H1 (cell line): Measurements from ENCODE around the gene GIGYF2. TPM values are rescaled to one million over a fixed set of nuclear protein-coding genes. Genes with fewer than 3 reads are reported as not detected.

Experiments used
- CTCF ChIA-PET: fragments of 300-600 bp; sonication (Branson Sonifier 250); formaldehyde crosslinking; loops from one replicate; lab custom pipeline; 2021; ENCODE audit not compliant: partially characterized antibody; lab: Charles Lee
- POLR2A ChIA-PET: fragments of 300-600 bp; sonication (Branson Sonifier 250); formaldehyde crosslinking; loops from one replicate; lab custom pipeline; 2021; ENCODE audit warnings: inconsistent platforms; ENCODE audit not compliant: partially characterized antibody; lab: Charles Lee
- DNase-seq, 2 experiments: peaks; one replicate each; pipeline versions ENCODE4 v3.0.0 to v3.0.0-alpha.2; 2010 to 2022; ENCODE audit warnings: low spot score in 2 of 2, low read depth in 1 of 2, mixed read lengths in 1 of 2
- FAIRE-seq: peaks from 2 replicates; lab custom pipeline; 2011; peaks lifted over from hg19 to GRCh38; lab: Jason Lieb, UNC
- H2AFZ ChIP-seq: 2 replicates; pipeline ENCODE4 v1.8.1; 2012; ENCODE audit warnings: low read length, inconsistent platforms
- H2AK5ac ChIP-seq: 2 replicates; pipeline ENCODE4 v1.6.1; 2013; ENCODE audit warnings: low read depth, low read length
- H2BK120ac ChIP-seq: replicated peaks from 2 replicates; pipeline ENCODE3; 2013; ENCODE audit warnings: low read depth, low read length, inconsistent platforms
- H2BK12ac ChIP-seq: 2 replicates; pipeline ENCODE4 v1.6.1; 2013; ENCODE audit warnings: low read depth, low read length
- H2BK15ac ChIP-seq: 2 replicates; pipeline ENCODE4 v1.6.1; 2013; ENCODE audit warnings: low read length
- H2BK20ac ChIP-seq: 2 replicates; pipeline ENCODE4 v1.6.1; 2013; ENCODE audit warnings: low read length
- H2BK5ac ChIP-seq: 2 replicates; pipeline ENCODE4 v1.6.1; 2013; ENCODE audit warnings: low read depth, low read length
- H3K14ac ChIP-seq: 2 replicates; pipeline ENCODE4 v1.6.1; 2013; ENCODE audit warnings: inconsistent platforms; ENCODE audit not compliant: insufficient read length
- H3K18ac ChIP-seq: 2 replicates; pipeline ENCODE4 v1.6.1; 2013; ENCODE audit warnings: low read length; ENCODE audit errors: extremely low read depth
- H3K23ac ChIP-seq: 2 replicates; pipeline ENCODE4 v1.6.1; 2013; ENCODE audit warnings: inconsistent platforms; ENCODE audit not compliant: insufficient read length
- H3K23me2 ChIP-seq: 2 replicates; pipeline ENCODE4 v1.6.1; 2013; ENCODE audit warnings: low read depth, low read length
- H3K27ac ChIP-seq: 2 replicates; pipeline ENCODE4 v1.6.1; 2011; ENCODE audit warnings: low read depth, low read length, inconsistent platforms
- H3K27me3 ChIP-seq, 4 experiments: replicated peaks in 1 of 4; 1 replicate in 1 of 4; 2 replicates in 3 of 4; pipeline versions ENCODE4 v1.6.1 to v1.8.1; 2011 to 2013; ENCODE audit warnings: low read length in 3 of 4, mild to moderate bottlenecking in 3 of 4, inconsistent platforms in 2 of 4, mixed read lengths in 2 of 4, moderate library complexity in 1 of 4; ENCODE audit not compliant: control insufficient read depth in 3 of 4, insufficient read depth in 3 of 4; ENCODE audit errors: extremely low read depth in 1 of 4
- H3K36me3 ChIP-seq, 4 experiments: 2 replicates each; pipeline versions ENCODE4 v1.6.1 to v1.8.1; 2011 to 2013; ENCODE audit warnings: mild to moderate bottlenecking in 4 of 4, low read length in 3 of 4, moderate library complexity in 2 of 4, control low read depth in 1 of 4, inconsistent platforms in 1 of 4; ENCODE audit not compliant: insufficient read depth in 4 of 4, control insufficient read depth in 2 of 4
- H3K4ac ChIP-seq: replicated peaks from 2 replicates; pipeline ENCODE3; 2013; ENCODE audit warnings: low read length, low read depth, mixed read lengths, inconsistent platforms; ENCODE audit not compliant: insufficient read length
- H3K4me1 ChIP-seq, 4 experiments: replicated peaks in 1 of 4; 1 replicate in 1 of 4; 2 replicates in 3 of 4; pipeline versions ENCODE4 v1.6.1 to v1.8.1; 2011 to 2013; ENCODE audit warnings: low read length in 3 of 4, inconsistent platforms in 2 of 4, mixed read lengths in 1 of 4; ENCODE audit not compliant: insufficient read depth in 4 of 4, control insufficient read depth in 3 of 4
- H3K4me2 ChIP-seq, 2 experiments: 2 replicates each; pipeline versions ENCODE4 v1.6.1 to v1.8.1; 2011 to 2013; ENCODE audit warnings: low read depth in 2 of 2, low read length in 2 of 2, control low read depth in 1 of 2, inconsistent platforms in 1 of 2, mild to moderate bottlenecking in 1 of 2; ENCODE audit not compliant: insufficient read depth in 1 of 2
- H3K4me3 ChIP-seq, 4 experiments: fragments of 200-600, 300-600 bp in 1 of 4; sonication (generic), shearing (Covaris generic), sonication (Bioruptor Twin) in 1 of 4; 2 replicates each; pipeline versions ENCODE4 v1.5.1 to v1.8.1; 2011 to 2016; ENCODE audit warnings: low read length in 4 of 4, low read depth in 3 of 4, control low read depth in 2 of 4, inconsistent platforms in 2 of 4, mild to moderate bottlenecking in 2 of 4, mixed read lengths in 1 of 4, moderate library complexity in 1 of 4; ENCODE audit not compliant: insufficient read depth in 2 of 4; ENCODE audit errors: extremely low read depth in 1 of 4
- H3K56ac ChIP-seq: replicated peaks from 2 replicates; pipeline ENCODE3; 2013; ENCODE audit warnings: low read depth, mild to moderate bottlenecking, mixed read lengths, low read length, inconsistent platforms; ENCODE audit not compliant: insufficient read length
- H3K79me1 ChIP-seq: 2 replicates; pipeline ENCODE4 v1.6.1; 2013; ENCODE audit warnings: low read depth, low read length, control low read depth
- H3K79me2 ChIP-seq, 2 experiments: 2 replicates each; pipeline versions ENCODE4 v1.6.1 to v1.8.1; 2012 to 2013; ENCODE audit warnings: low read length in 2 of 2, mild to moderate bottlenecking in 2 of 2, inconsistent platforms in 1 of 2; ENCODE audit not compliant: insufficient read depth in 2 of 2, control insufficient read depth in 1 of 2
- H3K9ac ChIP-seq, 4 experiments: replicated peaks in 1 of 4; 1 replicate in 1 of 4; 2 replicates in 3 of 4; pipeline versions ENCODE4 v1.6.1 to v1.8.1; 2011 to 2013; ENCODE audit warnings: low read depth in 3 of 4, low read length in 3 of 4, control low read depth in 2 of 4, mild to moderate bottlenecking in 2 of 4, moderate library complexity in 2 of 4, inconsistent platforms in 1 of 4; ENCODE audit errors: extremely low read depth in 1 of 4
- H3K9me3 ChIP-seq, 2 experiments: 2 replicates each; pipeline versions ENCODE4 v1.6.1 to v1.8.1; 2012 to 2013; ENCODE audit warnings: mild to moderate bottlenecking in 2 of 2, moderate library complexity in 2 of 2, control low read depth in 1 of 2, inconsistent platforms in 1 of 2, low read depth in 1 of 2, low read length in 1 of 2, mixed read lengths in 1 of 2; ENCODE audit not compliant: insufficient read depth in 2 of 2
- H4K20me1 ChIP-seq, 2 experiments: replicated peaks in 1 of 2; 2 replicates each; pipeline versions ENCODE3 to v1.8.1; 2011 to 2013; ENCODE audit warnings: inconsistent platforms in 2 of 2, low read length in 2 of 2, mild to moderate bottlenecking in 1 of 2; ENCODE audit not compliant: insufficient read depth in 2 of 2, control insufficient read depth in 1 of 2
- H4K5ac ChIP-seq: 2 replicates; pipeline ENCODE4 v1.6.1; 2013; ENCODE audit warnings: low read length, low read depth, mixed read lengths, inconsistent platforms; ENCODE audit not compliant: insufficient read length
- H4K8ac ChIP-seq: 2 replicates; pipeline ENCODE4 v1.8.0; 2013; ENCODE audit warnings: mild to moderate bottlenecking, moderate library complexity, low read length, inconsistent platforms; ENCODE audit not compliant: insufficient read depth; ENCODE audit errors: extremely low read depth
- H4K91ac ChIP-seq: replicated peaks from 2 replicates; pipeline ENCODE3; 2013; ENCODE audit warnings: low read length, mixed read lengths, inconsistent platforms; ENCODE audit not compliant: insufficient read length
- WGBS, 2 experiments: shearing (Covaris generic) in 1 of 2; methylation state at CpG; one replicate each; pipeline versions ENCODE4 v1.1.6 to v1.1.7; 2013 to 2015; ENCODE audit warnings: low lambda C conversion rate in 2 of 2, mixed read lengths in 2 of 2, inconsistent platforms in 1 of 2, low coverage in 1 of 2, missing lambda C conversion rate in 1 of 2; ENCODE audit not compliant: insufficient replicate concordance in 2 of 2, insufficient coverage in 1 of 2, insufficient read length in 1 of 2; ENCODE audit errors: extremely low coverage in 1 of 2, missing lambda C conversion rate in 1 of 2; 5-methylcytosine and 5-hydroxymethylcytosine counted together
- polyA plus RNA-seq, 7 experiments: library from polyadenylated mRNA; depleted of rRNA in 3 of 7; stranded (reverse) in 5 of 7; unstranded in 2 of 7; fragments of >200 nt in 5 of 7; fragments of 200-250 nt in 2 of 7; gene quantifications; 1 replicate in 5 of 7; 2 replicates in 1 of 7; 4 replicates in 1 of 7; pipeline versions ENCODE4 v1.2.1 to v1.2.3, GENCODE V29; 2011 to 2013; ENCODE audit warnings: missing spikeins in 2 of 7, mixed read lengths in 2 of 7
- total RNA-seq: library from RNA; stranded (reverse); fragmentation: NEBNext Ultra II Directional; extraction: Animal tissue kit (Norgen Biotek cat#: 25700); gene quantifications from 2 replicates; pipeline ENCODE4 v1.2.1, GENCODE V29; 2021

GIGYF2 gene
- total and polyA plus RNA-seq, 2 of the 8 experiments (the other 6 are each of a cell fraction or from before 2014, with no cell fraction given) = 22.3 to 62.0 TPM

DNA sequence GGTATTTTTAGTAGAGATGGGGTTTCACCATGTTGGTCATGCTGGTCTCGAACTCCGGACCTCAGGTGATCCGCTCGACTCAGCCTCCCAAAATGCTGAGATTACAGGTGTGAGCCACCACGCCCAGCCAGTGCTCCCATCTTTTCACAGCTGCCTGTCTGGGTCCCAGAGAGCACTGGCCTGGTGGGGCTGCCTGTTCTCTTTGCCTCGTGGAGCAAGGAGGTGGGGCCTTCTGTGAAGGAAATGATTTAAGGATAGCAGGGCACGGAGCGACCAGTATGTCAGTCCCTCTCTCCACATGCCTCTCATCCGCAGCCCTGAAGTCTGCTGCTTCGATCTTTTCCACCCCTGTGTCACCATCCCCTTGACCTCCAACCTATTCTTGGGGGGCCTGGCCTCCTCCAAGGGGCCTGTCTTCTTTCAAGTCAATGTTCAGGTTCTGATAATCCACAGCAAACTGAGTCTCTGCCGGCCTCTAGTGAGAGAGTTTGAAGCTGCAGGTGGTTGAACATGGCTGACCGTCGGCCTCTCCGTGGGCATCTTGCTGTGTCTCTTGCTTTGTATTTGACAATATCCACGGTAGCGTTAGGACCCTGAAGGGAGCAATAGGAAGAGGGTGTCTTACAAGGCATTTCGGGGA, 28.2 kb upstream of the GIGYF2 start:
- no peaks in the 10 kb centered on the region for H3K79me1 ChIP-seq
- no peak overlapping the region for H3K4me3 ChIP-seq
- CTCF ChIA-PET = interaction anchor here (0.5 to 6.0 kb wide), 16 partner anchors 10 to 82 kb away, joined by 3 to 58 read pairs (median 5); no protein-coding TSS in a partner anchor
- no peak overlapping the region for H3K14ac ChIP-seq
- H2BK5ac ChIP-seq = no peak overlapping the region
- H3K23ac ChIP-seq = no peak overlapping the region
- peak overlapping the region; percentile 99 for H2AFZ ChIP-seq
- 85% methylated on average over 17 of the region's 17 CpGs; no CpG with 5 or more reads in 1 of the 2 experiments for WGBS, 2 experiments
- no peak overlapping the region for H2BK15ac ChIP-seq
- no peak overlapping the region for H3K27ac ChIP-seq
- H3K4ac ChIP-seq = no peak overlapping the region
- no peak overlapping the region for H3K9ac ChIP-seq
- no peaks in the 10 kb centered on the region for H3K27me3 ChIP-seq
- no peak overlapping the region for H2BK120ac ChIP-seq
- H2AK5ac ChIP-seq = no peak overlapping the region
- no peaks in the 10 kb centered on the region for H3K9me3 ChIP-seq
- no peak overlapping the region for H4K5ac ChIP-seq
- H2BK20ac ChIP-seq = no peak overlapping the region
- no peak overlapping the region for H4K91ac ChIP-seq
- no peaks in the 10 kb centered on the region for H3K23me2 ChIP-seq
- no peak overlapping the region for H3K56ac ChIP-seq
- no peaks in the 10 kb centered on the region for H3K79me2 ChIP-seq
- DNase-seq (peak in 1 of 2 experiments; percentile 21), FAIRE-seq (no peak)
- no peak overlapping the region for H4K8ac ChIP-seq
- no peaks in the 10 kb centered on the region for H3K36me3 ChIP-seq
- no peaks in the 10 kb centered on the region for H3K4me1 ChIP-seq
- no peak overlapping the region for H3K4me2 ChIP-seq
- no peak overlapping the region for H2BK12ac ChIP-seq
- no peaks in the 10 kb centered on the region for H4K20me1 ChIP-seq
- POLR2A ChIA-PET = no interaction called here
- no peak overlapping the region for H3K18ac ChIP-seq
